ENCODE measurements around the gene PUS7.
A peak's percentile ranks its signal among the peaks of the same experiment; 100 is the strongest.

Gene PUS7

DNA sequence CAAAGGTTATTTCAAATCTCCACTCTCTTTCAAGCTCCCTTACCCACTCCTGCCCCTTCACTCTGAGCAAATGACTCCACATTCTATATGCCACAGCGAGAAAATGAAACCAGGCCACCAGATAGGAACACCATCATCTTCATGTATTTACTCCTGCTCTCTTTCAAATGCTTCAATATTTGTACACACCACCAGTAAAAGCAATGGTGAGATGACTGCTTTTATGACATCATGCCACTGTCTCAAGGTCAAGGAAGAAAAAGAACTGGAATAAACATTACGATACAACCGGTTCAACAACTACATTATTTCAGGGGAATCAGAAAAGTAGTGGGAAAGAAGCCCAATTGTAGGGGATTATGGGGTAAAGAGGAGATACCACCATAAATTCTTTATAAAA is 32.7 kb downstream of the PUS7 start:
- Mint-ChIP-seq H3K4me1 (peaks cover 7% of the 10 kb centered on the region), H3K27me3 (ENCODE audit: low read depth) (no peaks in the 10 kb centered on the region), H3K9me3 (no peaks in the 10 kb centered on the region), H3K4me3 (no peak overlapping the region), H3K27ac (no peak overlapping the region), H3K36me3 (ENCODE audit: low read depth) (peaks cover 21% of the 10 kb centered on the region)
- TF ChIP-seq, protein P1, sequence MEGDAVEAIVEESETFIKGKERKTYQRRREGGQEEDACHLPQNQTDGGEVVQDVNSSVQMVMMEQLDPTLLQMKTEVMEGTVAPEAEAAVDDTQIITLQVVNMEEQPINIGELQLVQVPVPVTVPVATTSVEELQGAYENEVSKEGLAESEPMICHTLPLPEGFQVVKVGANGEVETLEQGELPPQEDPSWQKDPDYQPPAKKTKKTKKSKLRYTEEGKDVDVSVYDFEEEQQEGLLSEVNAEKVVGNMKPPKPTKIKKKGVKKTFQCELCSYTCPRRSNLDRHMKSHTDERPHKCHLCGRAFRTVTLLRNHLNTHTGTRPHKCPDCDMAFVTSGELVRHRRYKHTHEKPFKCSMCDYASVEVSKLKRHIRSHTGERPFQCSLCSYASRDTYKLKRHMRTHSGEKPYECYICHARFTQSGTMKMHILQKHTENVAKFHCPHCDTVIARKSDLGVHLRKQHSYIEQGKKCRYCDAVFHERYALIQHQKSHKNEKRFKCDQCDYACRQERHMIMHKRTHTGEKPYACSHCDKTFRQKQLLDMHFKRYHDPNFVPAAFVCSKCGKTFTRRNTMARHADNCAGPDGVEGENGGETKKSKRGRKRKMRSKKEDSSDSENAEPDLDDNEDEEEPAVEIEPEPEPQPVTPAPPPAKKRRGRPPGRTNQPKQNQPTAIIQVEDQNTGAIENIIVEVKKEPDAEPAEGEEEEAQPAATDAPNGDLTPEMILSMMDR (IDR thresholded peaks at IDR 0.05; ENCODE audit: unreplicated experiment in 3 of 3): no peak

DNA sequence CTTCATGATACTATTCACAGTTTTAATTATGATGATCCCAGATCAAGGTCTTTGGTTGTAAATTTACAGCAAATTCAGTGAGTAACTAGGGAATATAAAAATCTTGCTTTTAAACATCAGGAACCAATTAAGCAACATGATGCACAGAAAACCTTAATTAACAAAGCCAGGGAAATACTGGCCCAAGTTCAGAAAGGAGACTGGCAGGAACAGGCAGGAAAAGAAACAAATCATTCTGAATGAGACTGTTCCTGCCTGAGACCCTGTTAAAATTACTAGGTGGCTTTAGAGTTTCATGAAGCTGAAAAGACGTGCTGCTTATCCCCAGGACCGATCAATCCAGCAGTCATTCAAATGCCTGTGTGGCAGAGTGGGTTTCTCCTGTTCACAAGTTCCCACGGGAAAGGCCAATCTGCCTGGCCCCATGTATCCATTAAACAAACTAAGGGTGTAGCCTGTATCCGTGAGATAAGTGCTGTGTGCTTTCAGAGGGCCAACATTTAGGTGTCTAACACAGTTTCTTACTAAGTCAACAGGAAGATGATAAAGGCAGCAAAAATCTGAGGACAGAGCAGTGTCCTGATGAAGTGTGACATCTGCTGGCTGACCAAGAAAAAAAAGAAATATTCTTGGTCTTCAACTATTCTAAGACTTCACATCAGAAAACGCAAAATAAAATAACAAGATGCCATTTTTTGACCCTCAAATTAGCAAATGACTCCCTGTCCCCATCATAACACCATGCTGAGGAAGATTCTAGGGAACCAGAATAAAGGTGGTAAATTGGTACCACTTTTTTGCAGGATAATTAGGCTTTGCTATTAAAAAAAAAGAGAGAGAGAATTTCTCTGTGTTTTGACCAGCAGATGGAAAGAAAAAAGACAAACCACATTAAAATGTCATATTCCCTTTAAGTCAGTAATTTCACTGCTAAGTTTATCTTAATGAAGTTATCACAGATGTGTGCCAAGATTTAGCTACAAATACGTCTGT is 34.2 kb downstream of the PUS7 start:
- Mint-ChIP-seq H3K4me3 (no peak overlapping the region), H3K36me3 (ENCODE audit: low read depth) (peaks cover 21% of the 10 kb centered on the region), H3K27me3 (ENCODE audit: low read depth) (no peaks in the 10 kb centered on the region), H3K27ac (peak overlapping the region in 2 of 3 experiments; percentile 2 to 50), H3K9me3 (no peaks in the 10 kb centered on the region), H3K4me1 (peaks cover 7% of the 10 kb centered on the region)
- TF ChIP-seq, protein P1 (IDR thresholded peaks at IDR 0.05; ENCODE audit: unreplicated experiment in 3 of 3): peak; percentile 42 to 60 (median 48)

DNA sequence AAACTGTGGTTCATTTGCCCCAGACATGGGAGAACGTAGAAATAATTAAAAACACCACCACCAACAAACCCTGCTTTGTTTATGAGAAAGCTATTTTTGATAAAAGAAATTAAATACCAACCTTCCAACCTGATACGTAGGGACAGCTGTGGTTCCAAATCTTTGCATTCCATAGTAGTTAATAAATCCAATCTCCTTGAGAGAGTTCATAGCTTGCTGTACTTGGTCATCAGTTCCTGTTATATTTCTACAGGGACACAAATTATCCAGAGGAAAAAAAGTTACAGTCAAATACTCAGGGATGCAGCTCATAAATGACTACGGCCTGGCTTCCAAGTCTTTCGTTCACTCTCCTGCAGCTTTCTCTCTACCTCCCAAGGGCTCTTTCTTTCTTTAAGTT is 41.1 kb downstream of the PUS7 start:
- Mint-ChIP-seq H3K27me3 (ENCODE audit: low read depth) (no peaks in the 10 kb centered on the region), H3K36me3 (ENCODE audit: low read depth) (peaks cover 47% of the 10 kb centered on the region), H3K9me3 (no peaks in the 10 kb centered on the region), H3K27ac (no peak overlapping the region), H3K4me3 (no peak overlapping the region), H3K4me1 (peaks cover 4% of the 10 kb centered on the region)
- TF ChIP-seq, protein P1 (IDR thresholded peaks at IDR 0.05; ENCODE audit: unreplicated experiment in 3 of 3): no peak

- TF ChIP-seq, protein P1 (IDR thresholded peaks at IDR 0.05; ENCODE audit: unreplicated experiment in 3 of 3): no peak
- Mint-ChIP-seq H3K4me3 (no peak overlapping the region), H3K4me1 (peaks cover 4% of the 10 kb centered on the region), H3K9me3 (no peaks in the 10 kb centered on the region), H3K27ac (no peak overlapping the region), H3K27me3 (ENCODE audit: low read depth) (no peaks in the 10 kb centered on the region), H3K36me3 (ENCODE audit: low read depth) (peaks cover 47% of the 10 kb centered on the region)
Measured at GRCh38 chr7:105478606-105479005, 43.5 kb downstream of the PUS7 start.

DNA sequence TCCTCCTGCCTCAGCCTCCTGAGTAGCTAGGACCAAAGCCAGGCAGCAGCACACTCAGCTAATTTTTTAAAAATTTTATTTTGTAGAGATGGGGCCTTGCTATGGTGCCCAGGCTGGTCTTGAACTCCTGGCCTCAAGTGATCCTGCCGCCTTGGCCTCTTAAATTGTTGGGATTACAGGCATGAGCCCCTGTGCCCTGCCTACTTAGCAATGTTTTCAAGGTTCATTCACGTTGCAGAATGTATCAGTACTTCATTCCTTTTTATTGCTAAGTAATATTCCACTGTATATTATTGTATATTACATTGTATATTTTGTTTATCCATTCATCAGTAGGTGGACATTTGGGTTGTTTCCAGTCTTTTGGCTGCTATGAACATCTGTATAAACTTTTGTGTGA is 44.2 kb downstream of the PUS7 start:
- Mint-ChIP-seq H3K9me3 (no peaks in the 10 kb centered on the region), H3K27me3 (ENCODE audit: low read depth) (no peaks in the 10 kb centered on the region), H3K36me3 (ENCODE audit: low read depth) (peaks cover 47% of the 10 kb centered on the region), H3K27ac (no peak overlapping the region), H3K4me1 (peaks cover 4% of the 10 kb centered on the region), H3K4me3 (no peak overlapping the region)
- TF ChIP-seq, protein P1 (IDR thresholded peaks at IDR 0.05; ENCODE audit: unreplicated experiment in 3 of 3): no peak
